GM23338 (cell line): ENCODE measurements around the gene QSOX1. TPM values are rescaled to one million over a fixed set of nuclear protein-coding genes. Genes with fewer than 3 reads are reported as not detected.

Source experiments
- ATAC-seq: fragments of 200-7000 bp; cut with Tn5 transposase; 3 replicates; pipeline ENCODE4 v1.9.1; 2020
- DNase-seq: peaks from one replicate; pipeline ENCODE4 v3.0.0-alpha.2; 2015; ENCODE audit warnings: low spot score
- H2AFZ ChIP-seq: fragments of 200-600 bp; sonication (generic); 2 replicates; pipeline ENCODE4 v1.8.0; 2016; ENCODE audit warnings: antibody characterized with exemption, mild to moderate bottlenecking, moderate library complexity
- H3F3A ChIP-seq: fragments of 200-600 bp; sonication (generic); replicated peaks from 2 replicates; pipeline ENCODE4 v1.8.0; 2017; ENCODE audit warnings: antibody characterized with exemption, mixed run types, low read depth
- H3K27ac ChIP-seq: fragments of 200-600 bp; sonication (generic); 2 replicates; pipeline ENCODE4 v1.6.1; 2016; ENCODE audit warnings: low read depth
- H3K27me3 ChIP-seq: fragments of 200-600 bp; sonication (generic); 2 replicates; pipeline ENCODE4 v1.8.0; 2016; ENCODE audit warnings: mild to moderate bottlenecking, mixed run types, moderate library complexity; ENCODE audit not compliant: insufficient read depth
- H3K36me3 ChIP-seq: fragments of 200-600 bp; sonication (generic); 2 replicates; pipeline ENCODE4 v1.8.0; 2016; ENCODE audit warnings: mild to moderate bottlenecking; ENCODE audit not compliant: insufficient read depth
- H3K4me1 ChIP-seq: fragments of 200-600 bp; sonication (generic); 2 replicates; pipeline ENCODE4 v1.8.0; 2016; ENCODE audit warnings: mild to moderate bottlenecking, moderate library complexity; ENCODE audit not compliant: insufficient read depth
- H3K4me2 ChIP-seq: fragments of 200-600 bp; sonication (generic); 2 replicates; pipeline ENCODE4 v1.7.1; 2017; ENCODE audit warnings: mixed run types
- H3K4me3 ChIP-seq: fragments of 200-600 bp; sonication (generic); 2 replicates; pipeline ENCODE4 v1.6.1; 2016; ENCODE audit warnings: mixed run types
- H3K79me2 ChIP-seq: fragments of 200-600 bp; sonication (generic); replicated peaks from 2 replicates; pipeline ENCODE4 v1.8.0; 2017; ENCODE audit warnings: mild to moderate bottlenecking; ENCODE audit not compliant: insufficient read depth
- H3K9me2 ChIP-seq: fragments of 200-600 bp; sonication (generic); 2 replicates; pipeline ENCODE4 v1.8.0; 2017; ENCODE audit not compliant: insufficient read depth
- H4K20me1 ChIP-seq: fragments of 200-600 bp; sonication (generic); replicated peaks from 2 replicates; pipeline ENCODE4 v1.8.0; 2017; ENCODE audit warnings: mild to moderate bottlenecking; ENCODE audit not compliant: insufficient read depth
- H3K27ac Mint-ChIP-seq: 2 replicates; pipeline ENCODE4 v1.8.0; 2020; ENCODE audit warnings: inconsistent platforms, mild to moderate bottlenecking, moderate library complexity, mixed read lengths
- H3K27me3 Mint-ChIP-seq: 3 replicates; pipeline ENCODE4 v1.8.0; 2022; ENCODE audit warnings: low read depth, mild to moderate bottlenecking, moderate library complexity, mixed read lengths, inconsistent platforms; ENCODE audit not compliant: insufficient read depth, poor library complexity
- H3K36me3 Mint-ChIP-seq: 3 replicates; pipeline ENCODE4 v1.8.0; 2021; ENCODE audit warnings: low read depth, mild to moderate bottlenecking, inconsistent platforms, moderate library complexity, mixed read lengths
- H3K4me1 Mint-ChIP-seq: 3 replicates; pipeline ENCODE4 v1.8.0; 2020; ENCODE audit warnings: mild to moderate bottlenecking, inconsistent platforms, mixed read lengths
- H3K4me3 Mint-ChIP-seq: 3 replicates; pipeline ENCODE4 v1.8.0; 2021; ENCODE audit warnings: moderate library complexity, mild to moderate bottlenecking, inconsistent platforms, mixed read lengths
- H3K9me3 Mint-ChIP-seq: 3 replicates; pipeline ENCODE4 v1.8.0; 2020; ENCODE audit warnings: moderate library complexity, mild to moderate bottlenecking, inconsistent platforms, mixed read lengths
- CREB1 ChIP-seq: fragments of 250-450 bp; sonication (Bioruptor Pico); IDR thresholded peaks from 2 replicates; pipeline ENCODE4 v1.5.0; 2020; ENCODE audit warnings: low read depth, mild to moderate bottlenecking, moderate library complexity
- ETS1 ChIP-seq: IDR thresholded peaks from 2 replicates; pipeline ENCODE4 v1.6.1; 2016; ENCODE audit warnings: antibody characterized with exemption
- REST ChIP-seq: IDR thresholded peaks from one replicate; pipeline ENCODE4 v1.6.1; 2018; ENCODE audit warnings: antibody characterized with exemption; ENCODE audit not compliant: unreplicated experiment
- STAT1 ChIP-seq: IDR thresholded peaks from one replicate; pipeline ENCODE4 v1.6.1; 2016; ENCODE audit warnings: antibody characterized with exemption; ENCODE audit not compliant: unreplicated experiment
- ZNF331 ChIP-seq: fragments of 250-450 bp; sonication (Bioruptor Pico); IDR thresholded peaks from 2 replicates; pipeline ENCODE4 v1.5.0; 2020; ENCODE audit warnings: low read depth, mild to moderate bottlenecking, moderate library complexity
- ZNF462 ChIP-seq: fragments of 250-450 bp; sonication (Bioruptor Pico); IDR thresholded peaks from 2 replicates; pipeline ENCODE4 v1.5.0; 2020; ENCODE audit warnings: mild to moderate bottlenecking, moderate library complexity
- polyA plus RNA-seq: library from polyadenylated mRNA; unstranded; fragments of >200 nt; fragmentation: Nextera tagmentation; extraction: Ambion mirVana; gene quantifications from 2 replicates; pipeline ENCODE4 v1.2.1, GENCODE V29; 2016
- total RNA-seq: library from RNA; depleted of rRNA; stranded (reverse); fragments of >200 nt; shearing (Covaris generic); gene quantifications from 2 replicates; pipeline ENCODE4 v1.2.3, GENCODE V29; 2014

Gene QSOX1
- total and polyA plus RNA-seq, 2 experiments from 2014 or later = 47.8 to 119 TPM

- no peak for ATAC-seq
- H3K27ac Mint-ChIP-seq = no peak overlapping the region
- no peak overlapping the region for H3K27ac ChIP-seq
Measured at GRCh38 chr1:180150982-180151381, 3.7 kb upstream of the QSOX1 start.

More at GRCh38 chr1:180150982-180151381, 3.7 kb upstream of the QSOX1 start:
- peaks cover 25% of the 10 kb centered on the region for H3K27me3 ChIP-seq
- no peaks in the 10 kb centered on the region; the same call in 2 of the 3 replicates for H3K36me3 Mint-ChIP-seq
- TF ChIP-seq REST (no peak), STAT1 (no peak), CREB1 (CRISPR knock-in tag) (no peak), ETS1 (no peak), ZNF462 (CRISPR knock-in tag) (no peak), ZNF331 (CRISPR knock-in tag) (no peak)
- H3K27me3 Mint-ChIP-seq = peaks cover 20% of the 10 kb centered on the region
- peaks cover 9% of the 10 kb centered on the region for H3K4me1 Mint-ChIP-seq
- H3F3A ChIP-seq = no peaks in the 10 kb centered on the region
- H3K36me3 ChIP-seq = no peaks in the 10 kb centered on the region
- peaks cover 6% of the 10 kb centered on the region for H3K4me1 ChIP-seq
- no peak overlapping the region for H3K4me3 Mint-ChIP-seq
- no peak overlapping the region for H2AFZ ChIP-seq
- H3K9me3 Mint-ChIP-seq = no peaks in the 10 kb centered on the region
- peaks cover 4% of the 10 kb centered on the region; the same call in 1 of the 2 replicates for H4K20me1 ChIP-seq
- H3K79me2 ChIP-seq = peaks cover 6% of the 10 kb centered on the region
- no peak for DNase-seq
- H3K4me2 ChIP-seq = no peak overlapping the region
- no peaks in the 10 kb centered on the region for H3K9me2 ChIP-seq
- no peak overlapping the region for H3K4me3 ChIP-seq
